ES-I3 (cell line): ENCODE data around the gene OR2T27.
"Not testable (repeated sequence)": the region's sequence is repeated elsewhere in the genome, so short reads cannot be mapped to it uniquely, and the experiment has no call there.

ENCODE experiments used
- H3K36me3 ChIP-seq: 2 replicates; pipeline ENCODE4 v1.6.1; 2013; ENCODE audit warnings: mild to moderate bottlenecking, low read length, control low read depth, moderate library complexity; ENCODE audit not compliant: insufficient read depth
- H3K4me1 ChIP-seq: 2 replicates; pipeline ENCODE4 v1.6.1; 2013; ENCODE audit warnings: mild to moderate bottlenecking, control low read depth, low read length; ENCODE audit not compliant: insufficient read depth
- H3K9ac ChIP-seq: 2 replicates; pipeline ENCODE4 v1.6.1; 2013; ENCODE audit warnings: low read depth, mild to moderate bottlenecking, low read length, moderate library complexity
- H3K9me3 ChIP-seq: 2 replicates; pipeline ENCODE4 v1.6.1; 2013; ENCODE audit warnings: mild to moderate bottlenecking, low read length, moderate library complexity; ENCODE audit not compliant: control insufficient read depth, insufficient read depth

The OR2T27 gene

GRCh38 chr1:248655354-248655753, at the start of gene OR2T27:
TSS of gene OR2T27 (minus strand) at chr1:248655528. CDS start at chr1:248650884, 4,644 bp downstream.
- H3K36me3 ChIP-seq, H3K9me3 ChIP-seq, H3K4me1 ChIP-seq, H3K9ac ChIP-seq: not testable (repeated sequence)

- H3K9ac ChIP-seq, result no peak overlapping the region
- H3K4me1 ChIP-seq, result no peaks in the 10 kb centered on the region
- no peaks in the 10 kb centered on the region; the same call in 1 of the 2 replicates for H3K9me3 ChIP-seq
- no peaks in the 10 kb centered on the region for H3K36me3 ChIP-seq
These were observed 49.3 kb upstream of the OR2T27 start for GRCh38 chr1:248704606-248705005.

GRCh38 chr1:248703674-248704073, 48.3 kb upstream of the OR2T27 start:
- Histone ChIP-seq H3K9me3 (no peaks in the 10 kb centered on the region; the same call in 1 of the 2 replicates), H3K9ac (no peak overlapping the region), H3K4me1 (no peaks in the 10 kb centered on the region), H3K36me3 (no peaks in the 10 kb centered on the region)

GRCh38 chr1:248702714-248703113, 47.4 kb upstream of the OR2T27 start, which contains the start of gene OR14I1:
TSS of gene OR14I1 (minus strand) at chr1:248702766.
- H3K4me1 ChIP-seq, result no peaks in the 10 kb centered on the region
- H3K9ac ChIP-seq, result no peak within 1 kb of the TSS
- H3K9me3 ChIP-seq, result no peaks in the 10 kb centered on the region
- H3K36me3 ChIP-seq, result no peaks in the 10 kb centered on the region

- Histone ChIP-seq H3K36me3 (no peaks in the 10 kb centered on the region), H3K9ac (no peak overlapping the region), H3K4me1 (no peaks in the 10 kb centered on the region), H3K9me3 (no peaks in the 10 kb centered on the region)
These were observed 43.8 kb upstream of the OR2T27 start for GRCh38 chr1:248699099-248699498.

- no peaks in the 10 kb centered on the region for H3K4me1 ChIP-seq
- no peaks in the 10 kb centered on the region for H3K36me3 ChIP-seq
- H3K9me3 ChIP-seq, result no peaks in the 10 kb centered on the region
- no peak overlapping the region for H3K9ac ChIP-seq
These were observed 42.6 kb upstream of the OR2T27 start for GRCh38 chr1:248697907-248698306.

GRCh38 chr1:248696774-248697173, 41.4 kb upstream of the OR2T27 start:
- H3K4me1 ChIP-seq, result no peaks in the 10 kb centered on the region
- H3K9ac ChIP-seq, result no peak overlapping the region
- no peaks in the 10 kb centered on the region for H3K9me3 ChIP-seq
- H3K36me3 ChIP-seq, result no peaks in the 10 kb centered on the region

GRCh38 chr1:248696261-248696660, 40.9 kb upstream of the OR2T27 start:
- Histone ChIP-seq H3K9ac (no peak overlapping the region), H3K9me3 (no peaks in the 10 kb centered on the region; the same call in 1 of the 2 replicates), H3K36me3 (no peaks in the 10 kb centered on the region), H3K4me1 (no peaks in the 10 kb centered on the region)

- Histone ChIP-seq H3K36me3 (no peaks in the 10 kb centered on the region), H3K9me3 (no peaks in the 10 kb centered on the region; the same call in 1 of the 2 replicates)
These were observed 40.3 kb upstream of the OR2T27 start for GRCh38 chr1:248695451-248696132.

GRCh38 chr1:248691567-248692155, 36.3 kb upstream of the OR2T27 start:
- no peaks in the 10 kb centered on the region; the same call in none of the 2 replicates for H3K9me3 ChIP-seq
- H3K9ac ChIP-seq, result no peak overlapping the region
- H3K36me3 ChIP-seq, result no peaks in the 10 kb centered on the region
- H3K4me1 ChIP-seq, result no peaks in the 10 kb centered on the region

More at GRCh38 chr1:248695451-248696132, 40.3 kb upstream of the OR2T27 start:
- Histone ChIP-seq H3K4me1 (no peaks in the 10 kb centered on the region), H3K9ac (no peak overlapping the region)

- Histone ChIP-seq H3K36me3 (no peaks in the 10 kb centered on the region), H3K4me1 (no peaks in the 10 kb centered on the region), H3K9ac (no peak overlapping the region), H3K9me3 (no peaks in the 10 kb centered on the region; the same call in none of the 2 replicates)
These were observed 33.4 kb upstream of the OR2T27 start for GRCh38 chr1:248688527-248689298.

GRCh38 chr1:248686815-248687214, 31.5 kb upstream of the OR2T27 start:
- Histone ChIP-seq H3K4me1 (no peaks in the 10 kb centered on the region), H3K9me3 (no peaks in the 10 kb centered on the region; the same call in none of the 2 replicates), H3K9ac (no peak overlapping the region), H3K36me3 (no peaks in the 10 kb centered on the region)

GRCh38 chr1:248681651-248682050, 26.3 kb upstream of the OR2T27 start:
- Histone ChIP-seq H3K36me3 (no peaks in the 10 kb centered on the region), H3K9ac (no peak overlapping the region), H3K9me3 (no peaks in the 10 kb centered on the region), H3K4me1 (no peaks in the 10 kb centered on the region)

GRCh38 chr1:248670003-248670402, 14.7 kb upstream of the OR2T27 start:
- Histone ChIP-seq H3K36me3 (no peaks in the 10 kb centered on the region), H3K4me1 (no peaks in the 10 kb centered on the region), H3K9ac (no peak overlapping the region), H3K9me3 (no peaks in the 10 kb centered on the region; the same call in 1 of the 2 replicates)
